ENCODE data around the gene PHF1.
A peak's percentile ranks its signal among the peaks of the same experiment; 100 is the strongest.
"Not testable (repeated sequence)": the region's sequence is repeated elsewhere in the genome, so short reads cannot be mapped to it uniquely, and the experiment has no call there.

Gene PHF1

DNA sequence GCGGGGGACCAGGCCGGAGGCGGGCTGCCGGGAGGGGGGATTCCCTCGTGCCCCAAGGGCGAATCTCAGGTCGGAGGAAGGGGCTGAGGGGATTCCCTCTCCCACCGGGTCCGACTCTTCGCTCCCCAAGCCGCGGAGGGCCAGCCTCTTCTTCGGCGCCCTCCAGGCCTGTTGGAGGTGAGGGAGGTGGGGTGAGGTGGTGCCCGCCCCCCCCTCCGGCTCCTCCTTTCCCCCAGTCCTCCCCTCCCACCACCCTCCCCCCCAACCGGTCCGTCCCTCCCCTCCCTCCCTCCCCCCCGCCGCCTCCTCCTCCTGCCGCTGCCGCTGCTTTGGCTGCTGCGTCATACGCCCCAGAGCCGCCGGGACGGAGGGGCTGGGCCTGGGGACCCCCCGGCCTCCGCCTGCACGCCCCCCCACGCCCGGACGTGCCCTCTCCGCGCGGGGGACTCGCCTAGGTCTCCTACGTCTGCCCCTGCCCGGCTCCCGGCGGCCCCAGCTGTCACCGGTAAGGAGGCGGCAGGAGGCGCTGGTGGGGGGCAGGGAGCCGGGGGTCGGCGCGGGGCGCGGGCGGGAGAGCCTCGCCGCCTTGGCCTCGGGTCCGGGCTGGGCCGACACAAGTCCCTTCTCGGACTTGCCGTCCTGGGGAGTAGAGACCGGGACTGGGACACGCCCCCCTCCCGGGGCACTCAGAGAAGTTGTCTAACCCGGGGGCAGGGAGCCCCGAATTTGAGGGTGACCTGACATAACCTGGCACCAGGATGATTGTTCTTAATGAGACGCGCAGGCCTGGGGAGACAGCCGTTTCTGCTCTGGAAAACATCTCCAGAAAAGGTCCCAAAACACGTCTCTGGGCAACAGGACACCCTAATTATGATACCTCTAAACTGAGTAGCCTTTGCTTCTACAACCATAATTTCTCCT is at the start of gene PHF1:
Gene PHF1 (plus strand): TSS at position 304 of the 921 bp plus-strand sequence. CDS start 1,250 bp downstream, outside the sequence.
- DNase-seq (ENCODE audit: low read depth, low spot score), result peak; percentile 76

DNA sequence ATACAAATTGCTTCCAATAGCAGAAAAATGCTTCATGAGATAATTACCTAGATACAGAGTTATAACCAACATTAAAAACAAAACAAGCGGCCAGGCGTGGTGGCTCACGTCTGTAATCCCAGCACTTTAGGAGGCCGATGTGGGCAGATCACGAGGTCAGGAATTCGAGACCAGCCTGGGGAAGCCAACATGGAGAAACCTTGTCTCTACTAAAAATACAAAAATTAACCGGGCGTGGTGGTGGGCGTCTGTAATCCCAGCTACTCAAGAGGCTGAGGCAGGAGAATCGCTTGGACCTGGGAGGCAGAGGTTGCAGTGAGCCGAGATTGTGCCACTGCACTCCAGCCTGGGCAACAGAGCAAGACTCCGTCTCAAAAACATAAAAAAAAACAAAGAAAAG is 47.3 kb upstream of the PHF1 start:
- not testable (repeated sequence) for DNase-seq (ENCODE audit: low read depth, low spot score)

DNA sequence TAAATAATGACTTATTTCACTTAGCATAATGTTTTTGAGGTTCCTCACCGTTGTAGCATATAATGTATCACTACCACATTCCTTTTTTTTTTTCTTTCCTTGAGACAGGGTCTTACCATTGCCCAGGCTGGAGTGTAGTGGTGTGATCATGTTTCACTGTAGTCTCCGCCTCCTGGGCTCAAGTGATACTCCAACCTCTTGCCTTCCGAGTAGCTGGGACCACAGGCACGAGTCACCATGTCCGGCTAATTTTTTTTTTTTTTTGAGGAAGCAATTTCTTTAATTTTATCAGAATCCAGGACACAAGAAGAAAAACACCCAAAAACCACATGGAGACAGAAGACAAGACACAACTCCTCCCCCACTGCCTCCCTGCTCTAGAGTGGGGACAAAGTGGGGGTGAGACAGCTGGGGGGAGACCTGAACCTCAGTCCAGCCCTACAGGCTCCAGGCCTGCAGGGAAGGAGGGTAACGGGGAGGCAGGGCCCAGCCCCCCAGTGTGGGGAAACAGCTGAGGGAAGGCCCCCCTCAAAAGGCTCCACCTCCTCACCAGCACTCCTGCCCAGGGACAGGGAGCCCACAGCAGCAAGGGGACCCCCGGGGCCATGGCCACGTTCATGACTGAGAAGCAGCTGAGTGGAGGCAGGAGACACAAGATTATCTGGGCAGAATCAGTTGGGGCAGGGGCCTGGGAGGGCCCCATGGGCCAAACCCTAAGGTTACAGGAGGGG is 46.2 kb upstream of the PHF1 start:
- DNase-seq (ENCODE audit: low read depth, low spot score), result peak; percentile 70

DNA sequence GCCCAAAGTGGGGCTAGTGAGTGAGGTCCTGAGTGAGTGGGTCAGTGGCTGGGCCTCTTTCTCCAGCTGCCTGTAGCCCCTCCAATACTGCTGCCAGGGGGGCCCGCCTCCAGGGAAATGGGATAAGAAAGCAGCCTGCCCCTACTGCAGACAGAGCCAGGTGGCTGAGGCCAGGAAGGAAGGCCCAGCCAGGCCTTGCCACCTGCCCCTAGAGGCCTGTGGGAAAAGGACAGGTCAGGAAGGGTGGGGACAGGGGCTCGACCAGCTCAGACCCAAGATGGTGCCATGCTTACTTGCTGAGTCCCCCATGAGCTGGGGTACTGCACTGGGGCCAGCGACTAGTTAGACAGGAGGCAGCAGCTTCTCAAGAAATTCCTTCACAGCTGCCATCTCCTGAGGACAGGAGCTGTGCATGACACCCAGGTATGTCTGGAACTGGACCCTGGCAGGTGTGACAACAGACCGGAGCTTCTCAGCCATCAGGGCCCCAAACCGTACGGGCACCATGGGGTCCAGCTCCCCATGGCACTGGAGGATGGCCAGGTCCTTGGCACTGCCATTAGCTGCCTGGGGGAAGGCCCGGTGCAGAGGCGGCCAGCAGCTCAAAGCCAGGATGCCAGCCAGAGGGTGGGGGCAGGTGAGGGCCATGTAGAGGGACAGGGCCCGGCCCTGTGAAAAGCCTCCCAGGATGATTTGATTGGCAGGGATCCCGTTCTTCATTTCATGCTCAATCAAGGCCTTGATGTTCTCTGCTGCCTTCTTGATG is 45.4 kb upstream of the PHF1 start:
- peak; percentile 24 for DNase-seq (ENCODE audit: low read depth, low spot score)

DNA sequence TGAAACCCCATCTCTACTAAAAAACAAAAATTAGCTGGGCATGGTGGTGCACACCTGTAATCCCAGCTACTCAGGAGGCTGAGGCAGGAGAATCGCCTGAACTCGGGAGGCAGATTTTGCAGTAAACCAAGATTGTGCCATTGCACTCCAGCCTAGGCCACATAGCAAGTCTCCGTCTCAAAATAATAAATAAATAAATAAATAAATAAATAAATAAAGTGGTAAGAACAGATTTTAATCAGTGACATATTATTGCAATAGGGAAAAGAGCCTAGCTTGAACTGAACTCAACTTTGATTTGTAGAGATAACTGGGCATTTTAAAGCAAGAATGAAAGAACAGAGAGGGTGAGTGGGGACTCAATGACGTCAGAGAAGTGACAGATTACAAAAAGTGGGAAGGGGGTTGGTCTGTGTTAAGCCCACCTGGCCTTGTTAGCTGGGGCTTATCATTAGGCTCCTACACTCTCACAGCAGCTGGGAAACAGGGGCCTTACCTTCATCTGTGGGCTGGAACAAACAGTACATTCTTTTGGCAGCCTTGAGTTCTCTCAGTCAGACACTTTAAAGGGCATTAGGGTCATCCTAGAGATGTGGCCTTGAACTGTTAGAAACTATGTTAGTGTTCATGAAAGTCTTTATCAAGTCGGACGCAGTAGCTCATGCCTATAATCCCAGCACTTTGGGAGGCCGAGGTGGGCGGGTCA is 43.7 kb upstream of the PHF1 start:
- no peak for DNase-seq (ENCODE audit: low read depth, low spot score)

DNA sequence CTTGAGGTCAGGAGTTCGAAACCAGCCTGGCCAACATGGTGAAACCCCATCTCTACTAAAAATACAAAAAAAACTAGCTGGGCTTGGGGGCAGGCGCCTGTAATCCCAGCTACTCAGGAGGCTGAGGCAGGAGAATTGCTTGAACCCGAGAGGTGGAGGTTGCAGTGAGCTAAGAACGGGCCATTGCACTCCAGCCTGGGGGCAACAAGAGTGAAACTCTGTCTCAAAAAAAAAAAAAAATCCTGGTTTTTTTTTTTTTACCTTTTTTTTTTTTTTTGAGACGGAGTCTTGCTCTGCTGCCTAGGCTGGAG is 43.1 kb upstream of the PHF1 start:
- DNase-seq (ENCODE audit: low read depth, low spot score), result not testable (repeated sequence)

DNA sequence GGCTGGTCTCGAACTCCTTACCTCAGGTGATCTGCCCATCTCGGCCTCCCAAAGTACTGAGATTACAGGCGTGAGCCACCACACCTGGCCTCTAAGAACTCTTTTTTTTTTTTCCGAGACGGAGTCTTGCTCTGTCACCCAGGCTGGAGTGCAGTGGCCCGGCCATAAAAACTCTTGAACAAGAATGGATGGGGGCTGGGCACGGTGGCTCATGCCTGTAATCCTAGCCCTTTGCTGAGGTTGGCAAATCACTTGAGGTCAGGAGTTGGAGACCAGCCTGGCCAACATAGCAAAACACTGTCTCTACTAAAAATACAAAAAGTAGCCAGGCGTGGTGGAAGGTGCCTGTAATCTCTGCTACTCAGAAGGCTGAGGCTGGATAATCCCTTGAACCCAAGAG is 38.9 kb upstream of the PHF1 start:
- DNase-seq (ENCODE audit: low read depth, low spot score), result not testable (repeated sequence)

DNA sequence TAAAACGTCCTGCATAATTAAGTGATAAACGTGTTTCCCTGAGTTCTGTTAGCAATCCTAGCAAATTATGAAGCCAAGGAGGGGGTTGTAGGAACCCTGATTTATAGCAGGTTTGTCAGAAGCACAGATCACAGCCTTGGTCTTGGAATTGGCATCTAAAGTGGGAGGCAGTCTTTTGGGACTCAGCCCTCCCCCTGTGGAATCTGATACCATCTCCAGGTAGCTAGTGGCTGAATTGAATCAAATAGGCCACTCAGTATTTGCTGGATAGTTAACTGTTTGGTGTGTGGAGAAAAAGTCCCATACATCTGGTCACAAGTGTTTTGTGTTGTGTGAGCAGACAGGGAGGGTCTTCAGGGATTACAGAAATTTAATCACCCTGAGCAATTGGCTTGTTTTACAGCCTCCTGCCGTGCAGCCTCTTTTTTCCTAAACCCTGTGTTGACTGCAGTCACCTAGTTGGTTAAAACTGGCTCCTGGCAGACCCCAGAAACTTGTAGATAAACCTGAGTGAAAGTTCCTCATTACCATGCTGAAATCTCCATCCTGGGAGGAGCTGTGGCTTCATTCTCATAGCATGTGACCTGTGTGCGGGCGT is 38.2 kb upstream of the PHF1 start:
- no peak for DNase-seq (ENCODE audit: low read depth, low spot score)

DNA sequence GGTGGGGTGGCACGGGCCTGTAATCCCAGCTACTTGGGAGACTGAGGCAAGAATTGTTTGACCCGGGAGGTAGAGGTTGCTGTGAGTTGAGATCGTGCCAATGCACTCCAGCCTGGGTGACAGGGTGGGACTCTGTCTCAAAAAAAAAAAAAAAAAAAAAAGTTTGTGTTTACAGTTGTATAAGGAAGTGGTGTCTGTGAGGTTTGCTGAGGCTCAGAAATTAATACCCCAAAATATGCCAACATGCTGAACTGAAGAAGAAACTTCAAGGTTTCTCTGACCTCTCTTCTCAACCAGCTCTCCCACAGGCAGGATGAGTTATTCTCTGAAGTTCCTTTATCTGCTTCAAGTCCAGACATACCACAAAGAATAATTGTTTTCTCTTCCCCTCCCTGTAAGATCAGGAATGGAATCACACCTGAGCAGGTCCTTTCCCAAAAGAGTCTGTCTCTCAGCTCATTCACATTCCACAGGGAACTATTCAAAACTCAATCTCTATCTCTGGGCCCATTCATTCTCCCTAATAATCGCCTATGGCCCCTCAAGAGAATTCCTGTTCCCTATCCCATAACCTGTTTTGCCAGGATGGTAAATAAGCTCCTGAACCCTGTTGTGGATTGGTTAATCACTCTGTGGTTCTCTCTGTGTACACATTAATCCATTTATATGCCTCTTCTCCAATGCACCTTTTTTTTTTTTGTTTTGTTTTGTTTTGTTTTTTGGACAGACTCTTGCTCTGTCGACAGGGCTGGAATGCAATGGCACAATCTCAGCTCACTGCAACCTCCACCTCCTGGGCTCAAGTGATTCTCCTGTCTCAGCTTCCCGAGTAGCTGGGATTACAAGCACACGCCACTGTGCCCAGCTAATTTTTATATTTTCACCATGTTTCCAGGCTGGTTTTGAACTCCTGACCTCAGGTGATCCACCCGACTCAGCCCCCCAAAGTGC is 36.6 kb upstream of the PHF1 start:
- no peak for DNase-seq (ENCODE audit: low read depth, low spot score)

DNA sequence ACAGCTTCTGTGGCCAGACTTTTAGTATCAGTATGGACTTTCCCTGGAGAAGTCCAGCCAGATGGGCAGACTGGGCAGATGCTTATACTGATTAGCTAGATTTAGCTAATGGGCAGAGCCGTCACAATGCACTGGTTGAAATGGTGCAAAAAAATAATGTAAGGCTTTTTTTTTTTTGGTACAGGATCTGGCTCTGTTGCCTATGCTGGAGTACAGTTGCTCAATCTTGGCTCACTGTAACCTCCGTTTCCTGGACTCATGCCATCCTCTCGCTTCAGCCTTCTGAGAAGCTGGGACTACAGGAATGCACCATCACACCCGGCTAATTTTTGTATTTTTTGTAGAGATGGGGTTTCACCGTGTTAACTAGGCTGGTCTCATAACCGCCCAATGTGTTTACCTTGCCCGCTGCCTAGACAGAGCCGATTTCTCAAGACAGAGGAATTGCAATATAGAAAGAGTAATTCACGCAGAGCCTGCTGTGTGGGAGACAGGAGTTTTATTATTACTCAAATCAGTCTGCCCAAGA is 35.6 kb upstream of the PHF1 start:
- DNase-seq (ENCODE audit: low read depth, low spot score), result no peak

DNA sequence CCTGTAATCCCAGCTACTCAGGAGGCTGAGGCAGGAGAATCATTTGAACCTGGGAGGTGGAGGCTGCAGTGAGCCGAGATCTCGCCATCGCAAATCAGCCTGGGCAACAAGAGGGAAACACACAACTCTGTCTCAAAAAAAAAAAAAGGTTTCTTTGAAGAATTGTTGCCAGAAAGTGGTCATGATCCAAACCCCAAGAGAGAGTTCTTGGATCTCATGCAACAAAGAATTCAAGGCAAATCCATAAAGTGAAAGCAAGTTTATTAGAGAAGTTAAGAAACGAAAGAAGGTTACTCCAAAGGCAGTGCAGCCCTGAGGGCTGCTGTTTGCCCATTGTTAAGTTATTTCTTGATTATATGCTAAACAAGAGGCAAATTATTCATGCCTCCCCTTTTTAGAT is 33.6 kb upstream of the PHF1 start:
- DNase-seq (ENCODE audit: low read depth, low spot score), result no peak

DNA sequence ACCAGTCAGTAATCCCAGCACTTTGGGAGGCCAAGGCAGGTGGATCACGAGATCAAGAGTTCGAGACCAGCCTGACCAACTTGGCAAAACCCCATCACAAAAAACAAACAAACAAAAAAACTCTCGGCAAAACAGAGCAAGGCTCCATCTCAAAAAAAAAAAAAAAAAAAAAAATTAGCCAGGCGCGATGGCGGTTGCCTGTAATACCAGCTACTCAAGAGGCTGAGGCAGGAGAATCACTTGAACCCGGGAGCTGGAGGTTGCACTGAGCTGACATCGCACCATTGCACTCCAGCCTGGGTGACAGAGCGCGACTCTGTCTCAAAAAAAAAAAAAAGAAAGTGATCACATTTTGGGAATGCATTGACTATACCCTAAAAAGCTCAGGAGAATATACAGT is 31.6 kb upstream of the PHF1 start:
- DNase-seq (ENCODE audit: low read depth, low spot score), result not testable (repeated sequence)

DNA sequence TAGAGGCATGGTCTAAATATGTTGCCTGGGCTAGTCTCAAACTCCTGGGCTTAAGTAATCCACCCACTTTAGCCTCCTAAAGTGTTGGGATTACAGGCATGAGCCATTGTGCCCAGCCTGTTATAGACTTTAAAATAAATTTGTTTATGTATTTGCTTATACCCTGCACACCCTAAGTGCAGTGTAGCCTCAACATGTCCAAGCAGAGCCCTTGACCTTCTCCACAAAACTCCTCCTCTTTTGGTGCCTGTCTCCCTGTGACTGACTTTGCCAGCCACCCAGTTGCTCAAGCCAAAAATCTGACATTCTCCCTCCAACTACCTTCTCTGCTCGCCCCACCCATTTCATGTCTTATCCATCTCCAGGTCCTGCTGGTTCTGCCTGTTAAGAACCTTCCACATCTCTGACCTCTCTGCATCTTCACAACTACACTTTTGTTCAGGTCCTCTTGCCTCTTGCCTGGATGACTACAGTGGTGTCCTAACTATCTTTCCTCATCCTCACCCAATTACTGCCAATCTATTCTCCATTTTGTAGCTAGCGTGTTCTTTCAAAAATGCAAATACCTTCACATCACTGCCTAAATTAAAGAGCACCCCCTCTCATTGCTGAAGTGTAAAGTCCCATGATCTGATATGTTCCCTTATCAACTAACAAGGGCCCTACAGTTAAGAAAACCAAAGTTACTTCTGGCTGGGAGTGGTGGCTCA is 30.4 kb upstream of the PHF1 start:
- DNase-seq (ENCODE audit: low read depth, low spot score), result no peak

DNA sequence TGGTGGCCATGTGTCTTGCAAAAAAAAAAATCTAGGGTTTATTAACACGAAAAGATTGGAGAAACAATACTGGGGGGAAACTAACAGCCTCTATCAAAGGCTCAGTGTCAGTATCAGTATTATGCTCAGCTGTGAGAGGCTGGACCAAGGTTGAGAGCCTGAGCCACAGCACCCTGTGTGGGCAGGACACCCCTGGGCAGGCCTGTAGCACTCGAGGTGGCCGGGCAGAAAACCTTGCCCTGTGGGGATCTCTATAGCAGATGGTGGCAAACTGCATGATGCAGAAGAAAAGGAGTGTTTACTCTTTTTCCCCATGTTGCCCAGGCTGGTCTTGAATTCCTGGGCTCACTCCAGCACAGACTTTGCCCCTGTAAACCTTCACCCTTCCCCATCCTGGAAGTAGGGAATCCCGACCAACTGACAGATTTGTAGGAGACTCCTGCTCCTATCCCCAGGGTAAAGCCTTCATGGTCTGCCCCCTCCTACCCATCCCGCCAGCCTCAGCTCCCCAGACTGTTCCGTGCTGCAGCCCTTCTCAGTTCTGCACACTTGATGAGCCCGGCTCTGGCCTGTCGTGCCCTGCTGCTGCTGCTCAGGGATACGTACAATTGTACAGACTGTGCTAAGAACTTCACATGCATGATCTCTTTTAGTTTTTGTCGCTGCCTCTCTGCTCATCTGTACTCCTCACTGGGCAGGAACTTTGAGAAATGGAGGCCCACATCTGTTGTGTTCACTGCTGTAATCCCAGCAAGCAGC is 27.2 kb upstream of the PHF1 start:
- DNase-seq (ENCODE audit: low read depth, low spot score), result no peak

DNA sequence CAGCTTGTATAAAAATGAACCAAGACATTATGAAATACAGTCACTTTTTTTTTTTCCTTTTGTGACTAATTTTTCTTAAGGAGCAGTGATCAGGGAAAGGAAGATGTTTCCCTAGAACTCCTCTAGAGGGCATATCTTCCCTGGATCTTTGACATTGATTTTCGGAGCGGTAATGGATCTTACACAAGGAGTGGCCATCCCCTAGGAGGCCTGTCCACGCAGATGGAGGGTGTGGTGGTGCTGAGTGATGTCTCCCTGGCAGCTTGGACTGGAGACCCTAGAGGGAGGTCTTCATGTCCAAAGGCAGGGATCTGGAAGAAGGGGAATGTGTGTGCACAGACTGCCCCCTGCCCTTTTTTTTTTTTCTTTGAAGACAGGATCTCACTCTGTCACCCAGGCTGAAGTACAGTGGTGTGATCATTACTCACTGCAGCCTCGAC is 26.2 kb upstream of the PHF1 start:
- peak; percentile 20 for DNase-seq (ENCODE audit: low read depth, low spot score)

DNA sequence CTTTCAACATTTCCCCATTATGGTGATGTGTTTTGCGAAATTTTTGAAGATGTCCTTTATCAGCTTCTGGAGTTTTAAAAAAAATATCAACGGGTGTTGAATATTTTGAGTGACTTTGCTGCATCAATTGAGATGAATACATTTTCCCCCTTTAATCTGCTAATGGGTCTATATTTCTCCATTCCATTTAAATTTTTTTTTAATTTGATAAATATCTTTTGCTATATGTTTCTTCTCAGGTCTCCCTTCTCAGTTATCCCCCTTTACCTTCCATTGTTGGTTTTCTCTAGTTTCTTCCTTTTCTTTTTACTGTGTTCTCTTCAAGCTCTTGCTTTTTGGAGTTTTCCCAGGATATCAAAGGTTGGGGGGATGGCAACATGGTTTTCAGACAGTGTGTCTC is 20.6 kb upstream of the PHF1 start:
- no peak for DNase-seq (ENCODE audit: low read depth, low spot score)

DNA sequence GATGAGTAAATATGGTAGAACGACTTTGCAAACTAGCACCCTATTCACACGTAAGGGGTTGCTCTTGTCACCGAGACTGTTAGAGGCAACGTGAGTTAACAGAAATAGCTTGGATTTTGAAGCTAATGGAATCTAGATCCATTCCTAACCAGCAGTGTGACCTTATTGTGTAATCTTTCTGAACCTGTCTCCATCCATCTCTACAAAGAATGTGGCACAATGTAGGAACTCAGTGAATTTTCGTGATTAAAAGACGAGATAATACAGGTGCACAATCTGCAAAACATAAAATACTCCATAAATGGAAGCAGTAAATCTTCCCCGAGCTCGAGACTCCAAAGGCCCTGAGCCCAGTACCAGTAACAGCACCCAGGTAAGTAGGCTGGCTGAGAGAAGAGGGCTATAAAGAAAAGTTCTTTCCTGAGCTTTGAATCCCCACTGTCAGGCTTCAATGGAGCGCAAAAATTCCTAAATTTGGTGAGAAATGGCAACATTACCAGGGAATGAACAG is 20.0 kb upstream of the PHF1 start:
- no peak for DNase-seq (ENCODE audit: low read depth, low spot score)

DNA sequence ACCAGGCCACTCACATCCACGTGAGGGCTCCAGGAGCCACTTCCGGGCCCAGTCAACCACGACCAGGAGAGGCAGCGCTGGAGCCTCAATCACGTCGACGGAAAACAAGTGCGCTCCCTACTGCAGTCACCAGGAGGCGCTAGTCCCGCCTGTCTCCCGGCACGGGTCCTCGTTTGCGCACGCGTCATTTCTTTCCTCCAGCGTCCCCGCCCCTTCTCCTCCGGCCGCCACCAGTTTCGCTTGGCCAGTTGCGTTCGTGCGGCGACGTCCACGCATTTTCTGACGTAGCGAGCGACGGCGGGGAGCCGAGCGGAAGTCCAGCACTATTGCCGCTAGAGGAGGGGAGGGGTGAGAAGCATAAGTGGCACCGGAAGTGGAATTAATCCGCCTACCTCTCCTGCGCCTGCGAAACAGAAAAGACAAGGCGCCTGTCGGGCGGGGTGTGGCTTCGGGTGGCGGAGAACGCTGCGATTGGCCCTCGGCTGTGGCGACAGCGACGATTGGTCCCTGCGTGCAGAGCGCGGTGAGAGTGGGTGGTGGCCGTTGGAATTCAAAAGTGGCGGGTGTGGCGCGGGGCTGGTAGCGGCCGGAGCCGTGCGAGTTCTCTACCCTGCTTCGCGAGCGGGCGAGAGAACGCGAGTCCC is 19.4 kb upstream of the PHF1 start, which contains the start of gene KIFC1:
Gene KIFC1 (plus strand): TSS at position 546 of the 644 bp plus-strand sequence. CDS start 163 bp downstream, outside the sequence.
- DNase-seq (ENCODE audit: low read depth, low spot score), result peak; percentile 100

All from ELF-1 (cell line).